Activated naive CD8-positive, alpha-beta T cell treated with anti-CD3 and anti-CD28 coated beads, Interleukin-2, amount 10 ng/mL, durations not matched to agents 7 days and 5 days (primary cell): ENCODE data around the gene VIT. TPM values are rescaled to one million over a fixed set of nuclear protein-coding genes. Genes with fewer than 3 reads are reported as not detected.

Experiments
- ATAC-seq: fragments of 150-1000 bp; cut with Tn5 transposase; one replicate; pipeline ENCODE4 v1.10.0; 2021; ENCODE audit warnings: low read depth, moderate library complexity
- POLR2A ChIA-PET: fragments of 350-600 bp; sonication (Branson Sonifier 250); formaldehyde crosslinking; loops from one replicate; lab custom pipeline; 2021; ENCODE audit warnings: antibody characterized with exemption; lab: Charles Lee
- DNase-seq: peaks from one replicate; pipeline ENCODE4 v3.0.0; 2021
- H3K27ac Mint-ChIP-seq: one replicate; pipeline ENCODE4 v1.8.0; 2022; ENCODE audit warnings: mild to moderate bottlenecking, mixed read lengths
- H3K27me3 Mint-ChIP-seq: one replicate; pipeline ENCODE4 v1.8.0; 2022; ENCODE audit warnings: mild to moderate bottlenecking, moderate library complexity, mixed read lengths
- H3K36me3 Mint-ChIP-seq: one replicate; pipeline ENCODE4 v1.8.0; 2021; ENCODE audit warnings: mild to moderate bottlenecking, mixed read lengths
- H3K4me1 Mint-ChIP-seq: one replicate; pipeline ENCODE4 v1.8.0; 2021; ENCODE audit warnings: mixed read lengths
- H3K4me3 Mint-ChIP-seq: one replicate; pipeline ENCODE4 v1.8.0; 2022; ENCODE audit warnings: mild to moderate bottlenecking, moderate library complexity, mixed read lengths
- H3K9me3 Mint-ChIP-seq: one replicate; pipeline ENCODE4 v1.8.0; 2021; ENCODE audit warnings: mixed read lengths
- total RNA-seq, 2 experiments: library from RNA; stranded (reverse); gene quantifications; one replicate each; pipeline ENCODE4 v1.2.3, GENCODE V29; 2021

VIT gene
- total RNA-seq, 2 experiments from 2014 or later = not detected

DNA sequence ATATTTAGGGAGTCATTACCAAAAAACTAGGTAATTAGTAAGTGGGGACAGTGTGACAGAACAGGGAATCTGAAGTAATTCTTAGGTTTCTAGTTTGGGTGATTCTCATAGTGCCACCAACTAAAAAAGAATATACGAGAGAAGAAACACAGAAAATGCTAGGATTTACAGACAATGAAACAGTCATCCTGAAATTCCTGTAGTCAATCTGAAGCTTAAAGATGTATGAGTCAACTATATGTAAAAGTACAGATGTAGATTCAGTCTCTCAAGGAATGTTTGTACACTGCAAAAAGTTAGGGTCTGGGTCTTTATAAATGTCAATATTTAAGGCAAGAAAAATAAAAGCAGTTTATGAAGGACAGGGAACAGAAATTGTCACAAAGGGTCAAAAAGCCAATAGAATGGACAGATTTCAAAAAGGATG, 162.9 kb downstream of the VIT start:
- POLR2A ChIA-PET = no interaction called here
- no peak overlapping the region for H3K4me3 Mint-ChIP-seq
- H3K27me3 Mint-ChIP-seq = no peaks in the 10 kb centered on the region
- peaks cover 24% of the 10 kb centered on the region for H3K36me3 Mint-ChIP-seq
- H3K27ac Mint-ChIP-seq = no peak overlapping the region
- no peak for DNase-seq
- no peaks in the 10 kb centered on the region for H3K9me3 Mint-ChIP-seq
- H3K4me1 Mint-ChIP-seq = peaks cover 7% of the 10 kb centered on the region
- ATAC-seq = no peak

DNA sequence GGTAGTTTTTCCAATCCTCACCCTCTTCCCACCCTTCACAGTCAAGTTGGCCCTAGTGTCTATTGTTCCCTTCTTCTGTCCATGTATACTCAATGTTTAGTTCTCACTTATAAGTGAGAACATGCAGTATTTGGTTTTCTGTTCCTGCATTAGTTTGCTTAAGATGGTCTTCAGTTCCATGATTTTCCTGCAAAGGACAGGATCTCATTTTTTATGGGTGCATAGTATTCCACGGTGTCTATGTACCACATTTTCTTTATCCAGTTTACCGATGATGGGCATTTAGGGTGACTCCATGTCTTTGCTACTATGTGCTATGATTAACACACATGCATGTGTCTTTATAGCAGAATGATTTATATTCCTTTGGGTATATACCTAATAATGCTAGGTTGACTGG, 165.4 kb downstream of the VIT start:
- H3K9me3 Mint-ChIP-seq = no peaks in the 10 kb centered on the region

More for the DNA sequence above, 165.4 kb downstream of the VIT start:
- Mint-ChIP-seq H3K4me1 (peaks cover 7% of the 10 kb centered on the region), H3K27me3 (no peaks in the 10 kb centered on the region), H3K36me3 (peaks cover 44% of the 10 kb centered on the region), H3K27ac (no peak overlapping the region), H3K4me3 (no peak overlapping the region)
- DNase-seq (no peak), ATAC-seq (no peak)
- POLR2A ChIA-PET = no interaction called here

Other genes with a start within 250 kb of the VIT start
- gene FEZ2, start 98.5 kb upstream of the VIT start, total RNA-seq = 10 to 100 TPM; 19.4 to 22.8 TPM